DOHH2 (cell line): ENCODE measurements around the gene GSG1L.

Experiments
- EZH2phosphoT487 ChIP-seq: fragments of 200-600 bp; sonication (generic); IDR thresholded peaks from 2 replicates; pipeline ENCODE4 v1.6.1; 2017; ENCODE audit warnings: borderline replicate concordance, mild to moderate bottlenecking, antibody characterized with exemption, low read length, moderate library complexity, mixed read lengths
- TF ChIP-seq, protein P1 (sequence below): fragments of 200-600 bp; sonication (generic); IDR thresholded peaks from one replicate; pipeline ENCODE4 v1.5.1; 2014; ENCODE audit warnings: antibody characterized with exemption, mild to moderate bottlenecking, low read depth, low read length; ENCODE audit not compliant: poor library complexity, severe bottlenecking

DNA sequence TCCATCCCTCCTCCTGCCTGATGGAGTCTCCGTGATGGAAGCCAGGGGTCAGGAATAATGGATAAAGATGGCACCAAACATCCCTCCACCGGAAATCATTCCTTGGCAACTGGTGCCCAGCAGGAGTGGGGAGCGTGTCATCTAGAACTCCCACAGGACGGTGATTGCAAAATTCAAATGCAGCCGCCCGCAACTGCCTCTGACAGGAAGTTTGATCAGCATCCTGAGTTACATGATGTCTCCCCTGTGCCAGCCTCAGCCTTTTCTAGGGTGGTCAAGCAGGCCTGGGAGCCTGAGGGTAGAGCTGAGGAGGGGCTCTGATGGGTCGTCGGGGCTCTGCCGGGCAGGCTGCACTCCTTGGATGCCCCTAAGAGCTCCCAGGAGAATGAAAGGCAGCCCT, 52.8 kb downstream of the GSG1L start:
- TF ChIP-seq, protein P1, sequence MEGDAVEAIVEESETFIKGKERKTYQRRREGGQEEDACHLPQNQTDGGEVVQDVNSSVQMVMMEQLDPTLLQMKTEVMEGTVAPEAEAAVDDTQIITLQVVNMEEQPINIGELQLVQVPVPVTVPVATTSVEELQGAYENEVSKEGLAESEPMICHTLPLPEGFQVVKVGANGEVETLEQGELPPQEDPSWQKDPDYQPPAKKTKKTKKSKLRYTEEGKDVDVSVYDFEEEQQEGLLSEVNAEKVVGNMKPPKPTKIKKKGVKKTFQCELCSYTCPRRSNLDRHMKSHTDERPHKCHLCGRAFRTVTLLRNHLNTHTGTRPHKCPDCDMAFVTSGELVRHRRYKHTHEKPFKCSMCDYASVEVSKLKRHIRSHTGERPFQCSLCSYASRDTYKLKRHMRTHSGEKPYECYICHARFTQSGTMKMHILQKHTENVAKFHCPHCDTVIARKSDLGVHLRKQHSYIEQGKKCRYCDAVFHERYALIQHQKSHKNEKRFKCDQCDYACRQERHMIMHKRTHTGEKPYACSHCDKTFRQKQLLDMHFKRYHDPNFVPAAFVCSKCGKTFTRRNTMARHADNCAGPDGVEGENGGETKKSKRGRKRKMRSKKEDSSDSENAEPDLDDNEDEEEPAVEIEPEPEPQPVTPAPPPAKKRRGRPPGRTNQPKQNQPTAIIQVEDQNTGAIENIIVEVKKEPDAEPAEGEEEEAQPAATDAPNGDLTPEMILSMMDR = no peak
- no peak for TF ChIP-seq EZH2phosphoT487
